ENCODE measurements around the gene C3orf20.

Gene C3orf20

DNA sequence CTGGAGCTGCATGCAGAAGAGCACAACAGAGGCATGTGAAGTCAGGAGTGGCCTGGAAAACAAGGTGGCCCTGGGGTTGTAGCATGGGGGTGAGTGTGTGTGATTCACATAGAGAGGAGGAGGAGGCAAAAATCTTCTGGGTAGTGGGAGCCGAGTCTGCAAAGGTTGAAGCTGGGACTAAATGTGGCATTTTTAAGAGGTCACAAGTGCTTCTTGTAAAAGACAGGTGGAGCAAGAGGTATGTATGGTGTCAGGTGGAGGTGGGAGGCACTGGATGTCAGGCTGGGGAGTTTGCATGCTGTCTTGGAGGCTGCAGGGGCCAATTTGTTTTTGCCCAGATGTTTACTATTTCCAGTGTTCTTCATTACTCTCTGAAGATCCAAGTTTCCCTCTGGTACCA lies 42.4 kb downstream of the C3orf20 start:
- TF ChIP-seq, protein P1, sequence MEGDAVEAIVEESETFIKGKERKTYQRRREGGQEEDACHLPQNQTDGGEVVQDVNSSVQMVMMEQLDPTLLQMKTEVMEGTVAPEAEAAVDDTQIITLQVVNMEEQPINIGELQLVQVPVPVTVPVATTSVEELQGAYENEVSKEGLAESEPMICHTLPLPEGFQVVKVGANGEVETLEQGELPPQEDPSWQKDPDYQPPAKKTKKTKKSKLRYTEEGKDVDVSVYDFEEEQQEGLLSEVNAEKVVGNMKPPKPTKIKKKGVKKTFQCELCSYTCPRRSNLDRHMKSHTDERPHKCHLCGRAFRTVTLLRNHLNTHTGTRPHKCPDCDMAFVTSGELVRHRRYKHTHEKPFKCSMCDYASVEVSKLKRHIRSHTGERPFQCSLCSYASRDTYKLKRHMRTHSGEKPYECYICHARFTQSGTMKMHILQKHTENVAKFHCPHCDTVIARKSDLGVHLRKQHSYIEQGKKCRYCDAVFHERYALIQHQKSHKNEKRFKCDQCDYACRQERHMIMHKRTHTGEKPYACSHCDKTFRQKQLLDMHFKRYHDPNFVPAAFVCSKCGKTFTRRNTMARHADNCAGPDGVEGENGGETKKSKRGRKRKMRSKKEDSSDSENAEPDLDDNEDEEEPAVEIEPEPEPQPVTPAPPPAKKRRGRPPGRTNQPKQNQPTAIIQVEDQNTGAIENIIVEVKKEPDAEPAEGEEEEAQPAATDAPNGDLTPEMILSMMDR (conservative IDR thresholded peaks at IDR 0.05) = no peak
- TF ChIP-seq ZFX (IDR thresholded peaks at IDR 0.05) = no peak
- no peak overlapping the region for H3K27ac ChIP-seq

DNA sequence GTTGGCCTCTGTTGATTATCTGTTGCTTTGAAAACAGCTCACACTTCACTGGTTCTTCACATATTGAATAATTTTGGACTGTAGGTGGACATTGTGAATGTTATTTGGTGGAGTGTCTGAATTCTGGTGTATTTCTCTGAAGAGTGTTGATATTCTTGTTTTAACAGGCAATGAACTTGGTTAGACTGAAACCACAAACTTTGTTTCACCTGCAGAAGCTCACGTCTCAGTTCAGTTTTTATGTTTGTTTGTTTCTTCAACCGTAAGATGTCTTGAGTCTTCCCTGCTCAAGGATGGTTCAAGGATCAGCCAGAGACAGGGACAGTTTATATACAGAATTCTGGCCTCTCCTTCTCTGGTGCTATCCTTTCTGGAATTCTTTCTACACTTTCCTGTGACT lies 43.6 kb downstream of the C3orf20 start:
- no peak for TF ChIP-seq ZFX (IDR thresholded peaks at IDR 0.05)
- TF ChIP-seq, protein P1 (conservative IDR thresholded peaks at IDR 0.05) = no peak
- no peak overlapping the region for H3K27ac ChIP-seq

DNA sequence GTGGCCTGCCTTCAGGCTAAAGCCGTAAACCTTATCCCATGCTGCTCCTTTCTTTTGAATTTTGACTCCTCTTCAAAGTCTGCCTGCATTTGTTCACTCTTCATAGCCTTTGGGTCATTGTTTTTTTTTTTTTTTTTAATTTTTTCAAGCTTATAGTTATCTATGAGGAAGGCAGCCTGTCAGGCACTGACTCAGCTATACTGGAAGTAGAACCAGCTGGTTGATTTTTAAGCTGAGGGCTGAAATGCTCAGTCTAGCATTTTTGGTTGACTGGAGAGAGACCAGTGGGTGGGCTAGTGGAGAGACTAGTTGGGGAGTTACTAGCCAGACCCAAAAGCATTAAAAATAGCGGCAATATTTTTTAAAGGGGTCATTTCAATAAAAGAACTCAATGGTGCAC lies 44.1 kb downstream of the C3orf20 start:
- TF ChIP-seq ZFX (IDR thresholded peaks at IDR 0.05) = no peak
- TF ChIP-seq, protein P1 (conservative IDR thresholded peaks at IDR 0.05) = no peak
- H3K27ac ChIP-seq = no peak overlapping the region

DNA sequence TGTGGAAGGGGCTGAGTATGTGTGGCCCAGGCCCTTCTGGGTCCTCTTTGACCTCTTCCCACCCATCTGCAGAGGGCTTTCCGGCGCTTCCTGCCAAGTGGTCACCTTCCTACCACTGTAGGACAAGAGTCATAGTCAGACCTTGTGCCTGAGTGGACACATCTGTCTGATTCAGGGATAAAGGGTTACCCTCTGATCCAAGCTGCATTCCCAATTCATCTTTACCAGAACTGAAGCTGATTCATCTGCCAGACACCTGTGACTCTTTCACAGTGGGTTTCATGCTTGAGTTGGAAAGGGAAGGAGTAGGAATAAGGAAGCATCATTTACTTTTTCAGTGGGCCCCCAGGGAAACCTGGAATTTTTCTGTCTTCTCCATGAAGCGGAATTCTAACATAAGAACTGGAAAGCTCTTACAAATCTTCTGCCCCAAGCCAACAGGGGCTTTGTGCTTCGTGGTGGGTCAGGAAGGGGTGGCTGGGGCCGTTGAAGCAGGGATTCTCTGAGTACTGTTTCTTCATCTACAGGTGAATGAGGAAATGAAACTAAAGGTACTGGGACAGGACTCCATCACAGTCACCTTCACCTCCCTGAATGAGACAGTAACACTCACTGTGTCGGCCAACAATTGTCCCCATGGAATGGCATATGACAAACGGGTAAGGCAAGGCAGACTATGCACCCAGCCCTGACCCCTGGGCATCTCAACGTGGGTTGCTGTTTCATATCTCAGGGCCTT lies 46.4 kb downstream of the C3orf20 start:
- no peak for TF ChIP-seq ZFX (IDR thresholded peaks at IDR 0.05)
- H3K27ac ChIP-seq = no peak overlapping the region

DNA sequence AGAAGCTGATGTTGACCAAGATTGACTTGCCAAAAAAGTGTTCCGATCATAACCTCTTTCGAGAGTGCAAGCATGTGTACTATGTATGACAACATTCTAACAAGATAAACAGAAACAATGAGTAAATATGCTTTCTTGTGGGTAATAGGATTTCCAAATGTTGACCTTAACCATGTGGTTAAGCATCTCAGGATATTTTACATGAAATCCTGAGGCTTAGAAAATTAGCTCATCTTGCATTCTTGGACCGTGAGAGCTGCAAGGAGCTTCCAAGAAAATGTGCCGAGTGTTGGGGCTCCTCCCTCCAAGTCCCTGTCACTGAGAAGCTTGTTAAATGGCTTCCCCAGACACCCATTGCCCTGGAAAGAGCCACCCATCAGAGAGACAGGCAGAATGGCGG lies 50.1 kb downstream of the C3orf20 start:
- H3K27ac ChIP-seq = no peak overlapping the region
- TF ChIP-seq, protein P1 (conservative IDR thresholded peaks at IDR 0.05) = no peak
- TF ChIP-seq ZFX (IDR thresholded peaks at IDR 0.05) = no peak

DNA sequence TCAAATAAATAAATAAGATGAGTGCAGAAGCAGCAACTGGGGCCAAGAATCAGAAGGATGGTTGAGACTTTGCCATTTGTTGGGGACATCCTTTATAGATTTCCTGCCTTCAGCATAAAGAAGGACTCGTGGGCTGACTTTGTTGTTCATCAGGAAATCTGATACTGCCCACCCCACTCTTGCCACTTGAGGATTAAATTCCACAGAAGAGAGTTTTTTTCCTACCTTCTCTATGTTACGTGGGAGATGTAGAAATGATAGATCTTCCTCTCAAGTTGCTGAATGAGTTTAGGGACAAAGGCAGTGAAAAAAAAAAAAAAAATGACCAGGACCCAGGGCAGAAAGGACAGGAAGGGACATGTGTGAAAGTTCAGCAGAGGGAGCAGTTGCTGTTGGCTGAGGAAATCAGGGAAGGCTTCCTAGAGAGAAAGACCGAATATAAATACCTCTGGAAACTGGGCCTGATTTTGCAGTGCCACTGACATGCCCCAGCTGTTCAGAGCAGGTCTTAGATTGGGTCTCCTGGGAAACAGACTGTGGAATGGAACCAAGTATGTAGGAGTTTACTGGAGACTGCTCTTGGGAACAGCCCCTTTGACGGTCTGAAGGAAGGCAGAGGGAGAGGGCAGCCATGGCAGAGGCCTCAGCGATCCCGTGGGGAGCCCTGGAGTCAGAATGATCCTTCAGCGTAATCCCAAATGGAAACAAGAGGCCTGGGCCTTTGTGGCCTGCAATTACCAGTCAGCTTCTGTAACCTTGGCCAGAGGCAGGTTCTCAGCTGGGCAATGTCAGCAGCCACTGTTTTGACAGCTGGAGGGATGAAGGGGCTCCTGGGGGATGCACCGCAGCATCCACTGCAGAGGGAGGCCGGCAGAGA lies 50.9 kb downstream of the C3orf20 start:
- TF ChIP-seq ZFX (IDR thresholded peaks at IDR 0.05) = no peak
- TF ChIP-seq, protein P1 (conservative IDR thresholded peaks at IDR 0.05) = no peak
- no peak overlapping the region for H3K27ac ChIP-seq

DNA sequence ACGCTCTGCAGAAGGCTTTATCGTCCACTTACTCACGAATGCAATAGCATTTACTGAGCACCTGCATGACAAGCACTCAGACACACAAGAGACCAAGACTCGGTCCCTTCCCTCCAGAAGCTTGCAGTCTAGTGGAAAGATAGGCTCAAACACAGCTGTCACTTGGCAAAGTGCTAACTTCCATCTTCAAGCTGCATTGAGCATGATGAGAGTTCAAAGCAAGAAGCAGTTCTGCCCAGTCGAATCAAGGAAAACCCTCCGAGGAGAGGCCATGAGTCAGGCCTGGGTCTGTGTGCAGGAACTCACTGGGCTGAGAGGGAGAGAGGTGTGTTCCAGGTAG lies 51.5 kb downstream of the C3orf20 start:
- no peak overlapping the region for H3K27ac ChIP-seq
- TF ChIP-seq, protein P1 (conservative IDR thresholded peaks at IDR 0.05) = no peak
